Astrocyte of the cerebellum (primary cell): ENCODE results near the gene TMEFF2.

Experiments used
- DNase-seq: peaks from one replicate; pipeline ENCODE4 v3.0.0-alpha.2; 2011; ENCODE audit warnings: low read depth
- H3K4me3 ChIP-seq: 2 replicates; pipeline ENCODE4 v1.5.1; 2011; ENCODE audit warnings: mild to moderate bottlenecking, low read depth, low read length, moderate library complexity
- CTCF ChIP-seq: IDR thresholded peaks from 2 replicates; pipeline ENCODE4 v1.5.1; 2012; ENCODE audit warnings: low read length, low read depth, moderate library complexity, mild to moderate bottlenecking; ENCODE audit errors: missing control alignments
- in situ Hi-C: cut with HindIII; loops from 2 replicates; pipeline ENCODE4 v1.10.0; 2017; ENCODE audit warnings: low sequenced_read_pairs

TMEFF2 gene

GRCh38 chr2:191942739-191943103 lies 252.0 kb downstream of the TMEFF2 start:
- no peak overlapping the region for H3K4me3 ChIP-seq
- no peak for TF ChIP-seq CTCF
- no peak for DNase-seq
- in situ Hi-C loops: no loop called here

GRCh38 chr2:191942090-191942738 lies 252.5 kb downstream of the TMEFF2 start:
- DNase-seq: no peak
- H3K4me3 ChIP-seq: no peak overlapping the region
- in situ Hi-C loops: no loop called here
- no peak for TF ChIP-seq CTCF

GRCh38 chr2:191941376-191941929 lies 253.3 kb downstream of the TMEFF2 start:
- TF ChIP-seq CTCF: no peak
- in situ Hi-C loops: no loop called here

GRCh38 chr2:191938779-191939178 lies 256.0 kb downstream of the TMEFF2 start:
- in situ Hi-C loops: no loop called here
- H3K4me3 ChIP-seq: no peak overlapping the region
- no peak for DNase-seq
- TF ChIP-seq CTCF: no peak

More at GRCh38 chr2:191941376-191941929, 253.3 kb downstream of the TMEFF2 start:
- no peak overlapping the region for H3K4me3 ChIP-seq
- DNase-seq: no peak

- in situ Hi-C loops: no loop called here
- DNase-seq: no peak
- TF ChIP-seq CTCF: no peak
- H3K4me3 ChIP-seq: no peak overlapping the region
These were observed 257.8 kb downstream of the TMEFF2 start for GRCh38 chr2:191936882-191937405.

GRCh38 chr2:191935247-191935646 lies 259.5 kb downstream of the TMEFF2 start:
- H3K4me3 ChIP-seq: no peak overlapping the region
- in situ Hi-C loops: no loop called here
- TF ChIP-seq CTCF: no peak
- DNase-seq: no peak
